Ishikawa (cell line): Measurements from ENCODE around the gene TBC1D4.

Experiments used
- CEBPB ChIP-seq: IDR thresholded peaks from 2 replicates; pipeline ENCODE4 v1.6.1; 2012
- CREB1 ChIP-seq: IDR thresholded peaks from 2 replicates; pipeline ENCODE4 v1.6.1; 2012; ENCODE audit warnings: low read depth
- EP300 ChIP-seq: IDR thresholded peaks from 2 replicates; pipeline ENCODE4 v1.6.1; 2012; ENCODE audit warnings: borderline replicate concordance
- FOXM1 ChIP-seq: IDR thresholded peaks from 2 replicates; pipeline ENCODE4 v1.6.1; 2012; ENCODE audit warnings: low read depth, borderline replicate concordance
- NFIC ChIP-seq: IDR thresholded peaks from 2 replicates; pipeline ENCODE4 v1.6.1; 2012
- RAD21 ChIP-seq: IDR thresholded peaks from 2 replicates; pipeline ENCODE4 v1.6.1; 2012; ENCODE audit warnings: low read depth
- TEAD4 ChIP-seq: IDR thresholded peaks from 2 replicates; pipeline ENCODE4 v1.6.1; 2012
- YY1 ChIP-seq: IDR thresholded peaks from 2 replicates; pipeline ENCODE4 v1.6.1; 2012; ENCODE audit warnings: low read depth
- ZBTB7A ChIP-seq: IDR thresholded peaks from 2 replicates; pipeline ENCODE4 v1.6.1; 2012; ENCODE audit warnings: low read depth
- TF ChIP-seq, protein P1 (sequence below): IDR thresholded peaks from 2 replicates; pipeline ENCODE4 v1.6.1; 2012

GRCh38 chr13:75359266-75359665, 122.7 kb downstream of the TBC1D4 start:
- no peak for TF ChIP-seq YY1
- no peak for TF ChIP-seq CREB1
- TF ChIP-seq TEAD4: no peak
- TF ChIP-seq ZBTB7A: no peak
- no peak for TF ChIP-seq FOXM1
- no peak for TF ChIP-seq NFIC
- no peak for TF ChIP-seq RAD21
- no peak for TF ChIP-seq EP300
- TF ChIP-seq, protein P1, sequence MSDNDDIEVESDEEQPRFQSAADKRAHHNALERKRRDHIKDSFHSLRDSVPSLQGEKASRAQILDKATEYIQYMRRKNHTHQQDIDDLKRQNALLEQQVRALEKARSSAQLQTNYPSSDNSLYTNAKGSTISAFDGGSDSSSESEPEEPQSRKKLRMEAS: no peak
- TF ChIP-seq CEBPB: no peak
